ENCODE data around the gene HES5.
"Not testable (repeated sequence)": the region's sequence is repeated elsewhere in the genome, so short reads cannot be mapped to it uniquely, and the experiment has no call there.

Gene HES5

GRCh38 chr1:2561446-2561845 lies 31.4 kb upstream of the HES5 start:
- in situ Hi-C loops (cut with HindIII; ENCODE audit: low sequenced_read_pairs), result no loop called here

GRCh38 chr1:2560299-2561073 lies 30.4 kb upstream of the HES5 start:
- in situ Hi-C loops (cut with HindIII; ENCODE audit: low sequenced_read_pairs), result no loop called here

- in situ Hi-C loops (cut with HindIII; ENCODE audit: low sequenced_read_pairs), result no loop called here
Measured at GRCh38 chr1:2559509-2560298, 29.6 kb upstream of the HES5 start.

- in situ Hi-C loops (cut with HindIII; ENCODE audit: low sequenced_read_pairs), result no loop called here
Measured at GRCh38 chr1:2558861-2559260, 28.8 kb upstream of the HES5 start.

- in situ Hi-C loops (cut with HindIII; ENCODE audit: low sequenced_read_pairs), result no loop called here
Measured at GRCh38 chr1:2558420-2558819, 28.4 kb upstream of the HES5 start.

GRCh38 chr1:2557482-2558400 lies 27.7 kb upstream of the HES5 start:
- in situ Hi-C loops (cut with HindIII; ENCODE audit: low sequenced_read_pairs), result no loop called here

- in situ Hi-C loops (cut with HindIII; ENCODE audit: low sequenced_read_pairs), result no loop called here
Measured at GRCh38 chr1:2556678-2557481, 26.8 kb upstream of the HES5 start.

GRCh38 chr1:2556277-2556677 lies 26.2 kb upstream of the HES5 start, which contains the start of gene TNFRSF14:
Gene TNFRSF14 (plus strand): TSS chr1:2556371. CDS start chr1:2556665, 294 bp downstream.
- in situ Hi-C loops (cut with HindIII; ENCODE audit: low sequenced_read_pairs), result no loop called here

GRCh38 chr1:2555634-2556276 lies 25.7 kb upstream of the HES5 start:
- in situ Hi-C loops (cut with HindIII; ENCODE audit: low sequenced_read_pairs), result no loop called here

GRCh38 chr1:2554621-2555387 lies 24.7 kb upstream of the HES5 start:
- in situ Hi-C loops (cut with HindIII; ENCODE audit: low sequenced_read_pairs), result no loop called here

- in situ Hi-C loops (cut with HindIII; ENCODE audit: low sequenced_read_pairs), result no loop called here
Measured at GRCh38 chr1:2553871-2554620, 24.0 kb upstream of the HES5 start.

- in situ Hi-C loops (cut with HindIII; ENCODE audit: low sequenced_read_pairs), result not testable (repeated sequence)
Measured at GRCh38 chr1:2553076-2553475, 23.0 kb upstream of the HES5 start.

- in situ Hi-C loops (cut with HindIII; ENCODE audit: low sequenced_read_pairs), result no loop called here
Measured at GRCh38 chr1:2552189-2552588, 22.1 kb upstream of the HES5 start.

GRCh38 chr1:2551544-2551943 lies 21.5 kb upstream of the HES5 start:
- in situ Hi-C loops (cut with HindIII; ENCODE audit: low sequenced_read_pairs), result not testable (repeated sequence)

GRCh38 chr1:2550309-2550861 lies 20.3 kb upstream of the HES5 start:
- in situ Hi-C loops (cut with HindIII; ENCODE audit: low sequenced_read_pairs), result not testable (repeated sequence)

GRCh38 chr1:2549367-2550029 lies 19.4 kb upstream of the HES5 start:
- in situ Hi-C loops (cut with HindIII; ENCODE audit: low sequenced_read_pairs), result not testable (repeated sequence)

GRCh38 chr1:2548068-2548589 lies 18.1 kb upstream of the HES5 start:
- in situ Hi-C loops (cut with HindIII; ENCODE audit: low sequenced_read_pairs), result no loop called here
